ENCODE measurements around the gene FAM174B. TPM values are rescaled to one million over a fixed set of nuclear protein-coding genes. Genes with fewer than 3 reads are reported as not detected.

The FAM174B gene
- total RNA-seq, 2 donors from 2014 or later: 32.0 to 183 TPM

DNA sequence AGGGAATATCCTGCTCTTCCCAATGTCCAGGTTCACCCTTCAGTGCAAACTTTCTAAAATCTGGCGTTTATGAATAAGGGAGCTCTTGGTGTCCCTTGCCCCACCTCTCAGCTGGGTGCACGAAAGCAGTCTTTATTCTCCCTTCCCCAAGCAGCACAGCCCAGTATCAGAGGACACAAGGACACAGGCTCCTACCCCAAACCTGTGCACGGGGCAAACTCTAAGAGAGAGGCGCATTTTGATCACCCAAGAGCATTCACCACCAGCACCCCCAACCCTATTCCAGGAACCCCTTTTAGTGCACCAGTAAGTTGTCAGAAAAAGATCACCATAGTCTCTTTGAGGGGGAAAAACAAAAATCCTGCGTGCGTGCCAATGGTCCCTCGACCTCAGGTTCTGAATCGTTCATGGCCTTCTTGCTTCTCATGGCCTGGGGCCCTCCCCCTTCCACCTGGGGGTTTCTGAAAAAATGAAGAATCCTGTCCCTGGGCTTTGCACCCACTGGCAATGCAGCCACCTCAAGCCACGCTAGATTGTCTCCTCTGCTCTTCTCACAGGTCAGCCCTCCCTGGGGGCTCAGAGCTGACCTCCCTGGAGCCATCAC, 78.9 kb downstream of the FAM174B start:
- no peaks in the 10 kb centered on the region for H3K36me3 ChIP-seq
- intact Hi-C loops (cut with DNase I): no loop called here

DNA sequence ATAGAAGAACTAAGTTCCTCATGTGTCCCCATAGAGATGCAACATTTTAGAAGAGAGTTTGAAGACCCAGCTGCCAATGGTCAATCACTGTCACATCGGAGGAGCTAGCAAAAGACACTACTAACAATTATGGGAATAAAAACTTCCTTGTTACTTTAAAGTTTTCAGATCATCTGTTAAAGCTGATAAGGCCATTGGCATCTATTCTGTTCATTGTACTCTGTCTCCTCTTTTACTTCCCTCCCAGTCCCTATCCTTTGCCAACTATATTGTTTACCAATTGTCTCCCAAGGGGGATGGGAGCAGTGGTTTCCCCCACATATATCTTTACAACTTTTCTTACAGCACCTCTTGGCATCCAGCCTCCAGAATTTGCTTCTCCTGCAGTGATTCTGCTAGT, 81.0 kb downstream of the FAM174B start:
- Histone ChIP-seq H3K27ac (no peak overlapping the region), H3K9me3 (no peaks in the 10 kb centered on the region), H3K4me1 (replicated peaks) (no peaks in the 10 kb centered on the region), H3K4me3 (no peak overlapping the region), H3K36me3 (no peaks in the 10 kb centered on the region), H3K27me3 (replicated peaks; ENCODE audit: insufficient read depth) (no peaks in the 10 kb centered on the region)
- no peak for TF ChIP-seq POLR2A (IDR thresholded peaks at IDR 0.05)
- TF ChIP-seq, protein P1, sequence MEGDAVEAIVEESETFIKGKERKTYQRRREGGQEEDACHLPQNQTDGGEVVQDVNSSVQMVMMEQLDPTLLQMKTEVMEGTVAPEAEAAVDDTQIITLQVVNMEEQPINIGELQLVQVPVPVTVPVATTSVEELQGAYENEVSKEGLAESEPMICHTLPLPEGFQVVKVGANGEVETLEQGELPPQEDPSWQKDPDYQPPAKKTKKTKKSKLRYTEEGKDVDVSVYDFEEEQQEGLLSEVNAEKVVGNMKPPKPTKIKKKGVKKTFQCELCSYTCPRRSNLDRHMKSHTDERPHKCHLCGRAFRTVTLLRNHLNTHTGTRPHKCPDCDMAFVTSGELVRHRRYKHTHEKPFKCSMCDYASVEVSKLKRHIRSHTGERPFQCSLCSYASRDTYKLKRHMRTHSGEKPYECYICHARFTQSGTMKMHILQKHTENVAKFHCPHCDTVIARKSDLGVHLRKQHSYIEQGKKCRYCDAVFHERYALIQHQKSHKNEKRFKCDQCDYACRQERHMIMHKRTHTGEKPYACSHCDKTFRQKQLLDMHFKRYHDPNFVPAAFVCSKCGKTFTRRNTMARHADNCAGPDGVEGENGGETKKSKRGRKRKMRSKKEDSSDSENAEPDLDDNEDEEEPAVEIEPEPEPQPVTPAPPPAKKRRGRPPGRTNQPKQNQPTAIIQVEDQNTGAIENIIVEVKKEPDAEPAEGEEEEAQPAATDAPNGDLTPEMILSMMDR (IDR thresholded peaks at IDR 0.05): no peak
- no peak for TF ChIP-seq POLR2AphosphoS5 (IDR thresholded peaks at IDR 0.05)
- no peak for DNase-seq (ENCODE audit: low spot score)
- whole genome bisulfite sequencing: 59% methylated on average over 1 of the region's 1 CpG
- intact Hi-C loops (cut with DNase I): no loop called here

More for the DNA sequence above, 78.9 kb downstream of the FAM174B start:
- DNase-seq (ENCODE audit: low spot score): no peak
- TF ChIP-seq POLR2A (IDR thresholded peaks at IDR 0.05): no peak
- no peak for TF ChIP-seq POLR2AphosphoS5 (IDR thresholded peaks at IDR 0.05)
- TF ChIP-seq, protein P1 (IDR thresholded peaks at IDR 0.05): no peak
- 91% methylated on average over 9 of the region's 9 CpGs for WGBS
- Histone ChIP-seq H3K27me3 (replicated peaks; ENCODE audit: insufficient read depth) (no peaks in the 10 kb centered on the region), H3K27ac (no peak overlapping the region), H3K4me1 (replicated peaks) (no peaks in the 10 kb centered on the region), H3K4me3 (no peak overlapping the region), H3K9me3 (no peaks in the 10 kb centered on the region)

DNA sequence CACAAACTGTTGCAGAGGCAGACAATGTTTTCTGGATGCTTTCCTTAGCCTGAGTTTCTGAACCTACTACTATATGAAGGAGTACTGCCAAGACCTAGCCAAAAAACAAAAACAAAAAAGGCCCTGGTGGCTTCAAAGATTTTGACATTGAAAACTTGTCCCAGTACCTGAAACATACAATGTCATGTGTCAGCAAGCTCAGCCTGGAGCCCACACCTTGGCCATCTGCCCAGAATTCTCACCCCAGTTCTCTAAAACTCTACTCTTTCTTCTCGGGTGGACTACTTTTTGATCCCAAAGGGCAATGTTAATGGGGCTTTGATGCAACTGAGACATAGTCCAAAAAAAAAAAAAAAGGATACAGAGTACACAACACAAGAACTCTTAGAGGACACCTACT, 81.4 kb downstream of the FAM174B start:
- no peak for TF ChIP-seq POLR2A (IDR thresholded peaks at IDR 0.05)
- TF ChIP-seq POLR2AphosphoS5 (IDR thresholded peaks at IDR 0.05): no peak
- TF ChIP-seq, protein P1 (IDR thresholded peaks at IDR 0.05): no peak
- 45% methylated on average over 1 of the region's 1 CpG for WGBS
- H3K9me3 ChIP-seq: no peaks in the 10 kb centered on the region
- no peak overlapping the region for H3K27ac ChIP-seq
- DNase-seq (ENCODE audit: low spot score): no peak
- no peaks in the 10 kb centered on the region for H3K4me1 ChIP-seq (replicated peaks)
- H3K4me3 ChIP-seq: no peak overlapping the region
- no peaks in the 10 kb centered on the region for H3K36me3 ChIP-seq
- intact Hi-C loops (cut with DNase I): no loop called here
- no peaks in the 10 kb centered on the region for H3K27me3 ChIP-seq (replicated peaks; ENCODE audit: insufficient read depth)

DNA sequence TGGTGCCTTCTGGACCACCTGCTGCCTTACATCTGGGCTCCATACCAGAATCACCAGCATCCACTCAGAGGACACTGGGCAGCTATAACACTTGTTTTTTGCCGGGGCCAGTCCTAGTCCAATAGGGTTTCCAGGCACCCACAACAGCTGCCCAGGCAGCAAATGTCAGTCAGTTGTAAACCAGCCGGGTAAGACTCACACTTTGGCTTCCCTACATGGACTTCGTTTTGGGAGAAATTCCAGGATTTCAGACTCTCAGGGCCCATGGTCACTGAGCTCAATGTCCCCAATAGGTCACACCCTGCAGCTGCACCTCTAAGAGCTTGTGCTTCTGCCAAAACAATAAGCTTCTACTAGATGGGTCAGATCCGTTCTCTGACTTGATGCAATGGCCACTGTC, 83.8 kb downstream of the FAM174B start:
- DNase-seq (ENCODE audit: low spot score): no peak
- H3K27me3 ChIP-seq (replicated peaks; ENCODE audit: insufficient read depth): no peaks in the 10 kb centered on the region
- WGBS: 89% methylated on average over 4 of the region's 4 CpGs
- no peak overlapping the region for H3K27ac ChIP-seq
- no peaks in the 10 kb centered on the region for H3K36me3 ChIP-seq
- no peaks in the 10 kb centered on the region for H3K4me1 ChIP-seq (replicated peaks)
- H3K4me3 ChIP-seq: no peak overlapping the region
- intact Hi-C loops (cut with DNase I): no loop called here
- no peaks in the 10 kb centered on the region for H3K9me3 ChIP-seq
- TF ChIP-seq POLR2AphosphoS5 (IDR thresholded peaks at IDR 0.05) (no peak), POLR2A (IDR thresholded peaks at IDR 0.05) (no peak)
- TF ChIP-seq, protein P1 (IDR thresholded peaks at IDR 0.05): no peak

DNA sequence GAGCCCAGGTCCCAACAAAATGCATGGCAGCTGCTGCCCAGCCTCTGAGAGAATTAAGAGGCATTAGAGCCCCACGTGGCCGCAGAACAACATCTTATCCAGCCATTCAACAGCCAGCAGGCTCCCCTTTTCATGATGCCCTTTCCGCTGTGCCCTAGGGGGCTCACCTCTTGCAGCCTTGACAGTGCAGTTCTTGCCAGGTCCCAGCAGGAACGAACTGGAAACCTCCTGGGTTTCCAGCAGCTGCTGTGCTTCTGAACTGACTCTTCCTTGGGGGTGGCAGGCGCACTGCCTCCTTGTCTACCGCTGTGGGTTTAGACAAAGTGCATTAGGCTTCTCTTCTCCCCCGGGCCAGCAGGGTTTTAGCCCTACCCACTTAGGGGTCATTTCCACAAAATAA, 85.2 kb downstream of the FAM174B start:
- intact Hi-C loops (cut with DNase I): no loop called here
- WGBS: 74% methylated on average over 7 of the region's 7 CpGs
- Histone ChIP-seq H3K9me3 (no peaks in the 10 kb centered on the region), H3K4me3 (no peak overlapping the region), H3K27ac (no peak overlapping the region), H3K36me3 (no peaks in the 10 kb centered on the region), H3K4me1 (replicated peaks) (no peaks in the 10 kb centered on the region), H3K27me3 (replicated peaks; ENCODE audit: insufficient read depth) (no peaks in the 10 kb centered on the region)
- TF ChIP-seq POLR2A (IDR thresholded peaks at IDR 0.05) (no peak), POLR2AphosphoS5 (IDR thresholded peaks at IDR 0.05) (no peak)
- TF ChIP-seq, protein P1 (IDR thresholded peaks at IDR 0.05): no peak
- no peak for DNase-seq (ENCODE audit: low spot score)

Data from prostate gland (tissue), 2 donors.